ENCODE measurements around the gene MSLN. TPM values are rescaled to one million over a fixed set of nuclear protein-coding genes. Genes with fewer than 3 reads are reported as not detected.

The MSLN gene
- total RNA-seq, 1 experiment from 2014 or later: 0.73 TPM

DNA sequence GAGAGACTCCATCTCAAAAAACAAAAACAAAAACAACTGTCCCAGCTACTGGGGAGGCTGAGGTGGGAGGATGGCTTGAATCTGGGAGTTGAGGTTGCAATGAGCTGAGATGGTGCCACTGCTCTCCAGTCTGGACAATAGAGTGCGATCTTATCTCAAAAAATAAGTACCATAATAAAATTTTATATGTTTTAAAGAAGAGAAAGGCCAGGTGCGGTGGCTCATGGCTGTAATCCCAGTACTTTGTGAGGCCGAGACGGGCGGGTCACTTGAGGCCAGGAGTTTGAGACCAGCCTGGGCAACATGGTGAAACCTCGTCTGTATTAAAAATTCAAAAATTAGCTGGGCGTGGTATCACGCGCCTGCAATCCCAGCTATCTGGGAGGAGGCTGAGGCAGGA is 16.3 kb downstream of the MSLN start:
- Histone ChIP-seq H3K79me2 (ENCODE audit: low read length) (no peaks in the 10 kb centered on the region), H4K20me1 (ENCODE audit: low read length) (no peaks in the 10 kb centered on the region), H3K4me2 (ENCODE audit: low read length) (no peak overlapping the region), H3K9ac (ENCODE audit: low read length) (no peak overlapping the region), H3F3A (ENCODE audit: low read length, unreplicated experiment) (no peaks in the 10 kb centered on the region), H3K36me3 (ENCODE audit: low read depth, low read length) (no peaks in the 10 kb centered on the region), H3K4me3 (ENCODE audit: low read length) (no peak overlapping the region), H3K27ac (ENCODE audit: low read length) (no peak overlapping the region), H3K4me1 (ENCODE audit: insufficient read depth, low read length) (no peaks in the 10 kb centered on the region), H3K27me3 (ENCODE audit: low read length) (no peaks in the 10 kb centered on the region), H3K9me2 (replicated peaks; ENCODE audit: low read length) (no peaks in the 10 kb centered on the region), H3K9me3 (ENCODE audit: low read length) (no peaks in the 10 kb centered on the region), H2AFZ (ENCODE audit: low read length) (no peak overlapping the region)
- no peak for TF ChIP-seq EZH2 (IDR thresholded peaks at IDR 0.05; ENCODE audit: low read length, unreplicated experiment)
- no peak for TF ChIP-seq EZH2phosphoT487 (IDR thresholded peaks at IDR 0.05; ENCODE audit: borderline replicate concordance, low read length)
- intact Hi-C loops (cut with micrococcal nuclease): no loop called here
- CTCF ChIA-PET: no interaction called here
- no peak for DNase-seq
- BruUV-seq (replicated peaks): no TSS peak
- POLR2A ChIA-PET (ENCODE audit: unreplicated experiment): no interaction called here
- no peak for ATAC-seq

DNA sequence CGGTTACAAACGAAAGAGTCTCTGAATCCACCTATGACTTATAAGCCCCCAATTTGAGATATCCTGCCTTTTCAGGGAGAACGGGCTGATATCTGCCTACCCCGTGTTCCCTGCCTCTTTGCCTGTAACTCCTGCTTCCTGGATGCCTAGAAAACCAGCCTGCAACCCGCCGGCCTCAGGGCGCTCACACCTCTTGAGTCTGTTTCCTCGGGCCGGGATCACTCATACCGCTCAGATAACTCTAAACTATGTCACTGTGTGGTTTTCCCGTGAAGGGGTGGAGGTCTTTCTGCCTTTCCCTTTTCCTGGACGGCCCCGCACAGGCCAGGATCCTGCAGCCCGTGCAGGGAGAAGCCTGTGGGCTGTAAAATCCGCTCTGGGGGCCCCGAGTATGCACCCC is 17.3 kb downstream of the MSLN start:
- peak overlapping the region; percentile 13; the same call in 1 of the 2 replicates for H3K4me2 ChIP-seq (ENCODE audit: low read length)
- no peaks in the 10 kb centered on the region for H3K27me3 ChIP-seq (ENCODE audit: low read length)
- ATAC-seq (peak; percentile 48; the same call in 1 of the 2 replicates), DNase-seq (peak; percentile 27)
- no peaks in the 10 kb centered on the region for H3F3A ChIP-seq (ENCODE audit: low read length, unreplicated experiment)
- POLR2A ChIA-PET (ENCODE audit: unreplicated experiment): no interaction called here
- no peaks in the 10 kb centered on the region for H3K9me2 ChIP-seq (replicated peaks; ENCODE audit: low read length)
- peak overlapping the region; percentile 50; the same call in 1 of the 2 replicates for H2AFZ ChIP-seq (ENCODE audit: low read length)
- H3K27ac ChIP-seq (ENCODE audit: low read length): no peak overlapping the region
- no peaks in the 10 kb centered on the region for H3K79me2 ChIP-seq (ENCODE audit: low read length)
- H3K4me3 ChIP-seq (ENCODE audit: low read length): no peak overlapping the region
- CTCF ChIA-PET: interaction anchor here (0.6 kb wide), 1 partner anchor 587 kb away, joined by 10 read pairs; no protein-coding TSS in a partner anchor
- no peaks in the 10 kb centered on the region for H3K36me3 ChIP-seq (ENCODE audit: low read depth, low read length)
- H3K9ac ChIP-seq (ENCODE audit: low read length): no peak overlapping the region
- H3K4me1 ChIP-seq (ENCODE audit: insufficient read depth, low read length): peaks cover under 1% of the 10 kb centered on the region
- TF ChIP-seq, protein P1, sequence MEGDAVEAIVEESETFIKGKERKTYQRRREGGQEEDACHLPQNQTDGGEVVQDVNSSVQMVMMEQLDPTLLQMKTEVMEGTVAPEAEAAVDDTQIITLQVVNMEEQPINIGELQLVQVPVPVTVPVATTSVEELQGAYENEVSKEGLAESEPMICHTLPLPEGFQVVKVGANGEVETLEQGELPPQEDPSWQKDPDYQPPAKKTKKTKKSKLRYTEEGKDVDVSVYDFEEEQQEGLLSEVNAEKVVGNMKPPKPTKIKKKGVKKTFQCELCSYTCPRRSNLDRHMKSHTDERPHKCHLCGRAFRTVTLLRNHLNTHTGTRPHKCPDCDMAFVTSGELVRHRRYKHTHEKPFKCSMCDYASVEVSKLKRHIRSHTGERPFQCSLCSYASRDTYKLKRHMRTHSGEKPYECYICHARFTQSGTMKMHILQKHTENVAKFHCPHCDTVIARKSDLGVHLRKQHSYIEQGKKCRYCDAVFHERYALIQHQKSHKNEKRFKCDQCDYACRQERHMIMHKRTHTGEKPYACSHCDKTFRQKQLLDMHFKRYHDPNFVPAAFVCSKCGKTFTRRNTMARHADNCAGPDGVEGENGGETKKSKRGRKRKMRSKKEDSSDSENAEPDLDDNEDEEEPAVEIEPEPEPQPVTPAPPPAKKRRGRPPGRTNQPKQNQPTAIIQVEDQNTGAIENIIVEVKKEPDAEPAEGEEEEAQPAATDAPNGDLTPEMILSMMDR (conservative IDR thresholded peaks at IDR 0.05; ENCODE audit: low read depth, low read length): no peak
- no peak for TF ChIP-seq EZH2phosphoT487 (IDR thresholded peaks at IDR 0.05; ENCODE audit: borderline replicate concordance, low read length)
- TF ChIP-seq EZH2 (IDR thresholded peaks at IDR 0.05; ENCODE audit: low read length, unreplicated experiment): no peak
- no peaks in the 10 kb centered on the region for H3K9me3 ChIP-seq (ENCODE audit: low read length)
- no TSS peak for BruUV-seq (replicated peaks)
- no peaks in the 10 kb centered on the region for H4K20me1 ChIP-seq (ENCODE audit: low read length)
- intact Hi-C loops (cut with micrococcal nuclease): no loop called here

DNA sequence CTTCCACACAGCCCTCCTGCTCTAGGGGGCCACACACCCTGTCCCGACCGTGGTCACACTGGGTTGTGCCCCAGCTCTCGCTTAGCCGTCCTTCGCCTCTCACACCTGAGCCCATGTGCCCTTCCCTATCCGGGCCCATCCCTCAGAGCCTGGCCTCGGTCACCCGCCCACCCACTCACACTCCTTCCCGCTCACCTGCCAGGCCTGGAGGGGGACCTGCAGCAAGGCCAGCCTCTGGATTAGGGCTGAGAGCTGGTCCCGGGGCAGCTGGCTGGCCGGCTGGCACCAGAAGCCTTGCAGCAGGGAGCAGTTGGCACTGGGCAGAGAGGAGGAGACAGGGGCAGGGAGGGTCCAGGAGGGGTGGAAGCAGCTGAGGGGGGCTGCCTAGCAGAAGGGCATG is 17.9 kb downstream of the MSLN start:
- POLR2A ChIA-PET (ENCODE audit: unreplicated experiment): no interaction called here
- no peaks in the 10 kb centered on the region for H4K20me1 ChIP-seq (ENCODE audit: low read length)

More for the DNA sequence above, 17.9 kb downstream of the MSLN start:
- H3K27me3 ChIP-seq (ENCODE audit: low read length): no peaks in the 10 kb centered on the region
- H3K9me2 ChIP-seq (replicated peaks; ENCODE audit: low read length): no peaks in the 10 kb centered on the region
- H3K9me3 ChIP-seq (ENCODE audit: low read length): no peaks in the 10 kb centered on the region
- CTCF ChIA-PET: interaction anchor here (0.6 kb wide), 1 partner anchor 586 kb away, joined by 10 read pairs; no protein-coding TSS in a partner anchor
- H3F3A ChIP-seq (ENCODE audit: low read length, unreplicated experiment): no peaks in the 10 kb centered on the region
- intact Hi-C loops (cut with micrococcal nuclease): no loop called here
- no TSS peak for BruUV-seq (replicated peaks)
- peaks cover 7% of the 10 kb centered on the region for H3K4me1 ChIP-seq (ENCODE audit: insufficient read depth, low read length)
- H2AFZ ChIP-seq (ENCODE audit: low read length): no peak overlapping the region
- ATAC-seq (no peak), DNase-seq (no peak)
- H3K79me2 ChIP-seq (ENCODE audit: low read length): no peaks in the 10 kb centered on the region
- no peak for TF ChIP-seq EZH2 (IDR thresholded peaks at IDR 0.05; ENCODE audit: low read length, unreplicated experiment)
- TF ChIP-seq EZH2phosphoT487 (IDR thresholded peaks at IDR 0.05; ENCODE audit: borderline replicate concordance, low read length): no peak
- TF ChIP-seq, protein P1 (conservative IDR thresholded peaks at IDR 0.05; ENCODE audit: low read depth, low read length): no peak
- no peak overlapping the region for H3K4me2 ChIP-seq (ENCODE audit: low read length)
- no peak overlapping the region for H3K27ac ChIP-seq (ENCODE audit: low read length)
- H3K9ac ChIP-seq (ENCODE audit: low read length): no peak overlapping the region
- no peak overlapping the region for H3K4me3 ChIP-seq (ENCODE audit: low read length)
- H3K36me3 ChIP-seq (ENCODE audit: low read depth, low read length): no peaks in the 10 kb centered on the region

Measured in PC-3 (cell line).